DOHH2 (cell line): Measurements from ENCODE around the gene CASP12.

Experiments
- H3F3A ChIP-seq: fragments of 200-600 bp; sonication (generic), shearing (Covaris generic); 2 replicates; pipeline ENCODE4 v1.6.0; 2016; ENCODE audit warnings: antibody characterized with exemption, mild to moderate bottlenecking; ENCODE audit not compliant: control insufficient read depth, insufficient read depth
- H3K27ac ChIP-seq: fragments of 200-600 bp; sonication (generic); 2 replicates; pipeline ENCODE4 v1.5.1; 2014; ENCODE audit warnings: low read depth, mild to moderate bottlenecking, low read length, moderate library complexity
- H3K27me3 ChIP-seq: fragments of 200-600 bp; sonication (generic); 2 replicates; pipeline ENCODE4 v1.6.1; 2014; ENCODE audit warnings: mild to moderate bottlenecking, low read length, mixed read lengths; ENCODE audit not compliant: control insufficient read depth
- H3K36me3 ChIP-seq: fragments of 200-600 bp; sonication (generic); 2 replicates; pipeline ENCODE4 v1.6.1; 2014; ENCODE audit warnings: mild to moderate bottlenecking, low read length, moderate library complexity, mixed read lengths; ENCODE audit not compliant: control insufficient read depth
- H3K4me1 ChIP-seq: fragments of 200-600 bp; sonication (generic); 2 replicates; pipeline ENCODE4 v1.6.1; 2014; ENCODE audit warnings: mild to moderate bottlenecking, low read length, mixed read lengths; ENCODE audit not compliant: control insufficient read depth
- H3K4me2 ChIP-seq: fragments of 200-600 bp; sonication (generic); 2 replicates; pipeline ENCODE4 v1.6.0; 2014; ENCODE audit warnings: mild to moderate bottlenecking, low read length, moderate library complexity
- H3K4me3 ChIP-seq: fragments of 200-600 bp; sonication (generic); 2 replicates; pipeline ENCODE4 v1.5.1; 2014; ENCODE audit warnings: mild to moderate bottlenecking, low read length, mixed read lengths
- H3K79me2 ChIP-seq: fragments of 200-600 bp; sonication (generic); 2 replicates; pipeline ENCODE4 v1.6.1; 2014; ENCODE audit warnings: mild to moderate bottlenecking, low read length, mixed read lengths; ENCODE audit not compliant: control insufficient read depth
- H3K9me2 ChIP-seq: fragments of 200-600 bp; sonication (generic); replicated peaks from 2 replicates; pipeline ENCODE4 v1.6.1; 2014; ENCODE audit warnings: mild to moderate bottlenecking, low read length, mixed read lengths; ENCODE audit not compliant: control insufficient read depth
- H3K9me3 ChIP-seq: fragments of 200-600 bp; sonication (generic); 2 replicates; pipeline ENCODE4 v1.6.1; 2014; ENCODE audit warnings: antibody characterized with exemption, low read length, mixed read lengths; ENCODE audit not compliant: control insufficient read depth, insufficient read depth
- H4K20me1 ChIP-seq: fragments of 200-600 bp; sonication (generic); 2 replicates; pipeline ENCODE4 v1.6.0; 2014; ENCODE audit warnings: low read depth, mild to moderate bottlenecking, antibody characterized with exemption, low read length, moderate library complexity; ENCODE audit not compliant: control insufficient read depth, insufficient read depth
- CTCF ChIP-seq: fragments of 200-600 bp; sonication (generic); IDR thresholded peaks from one replicate; pipeline ENCODE4 v1.5.1; 2014; ENCODE audit warnings: antibody characterized with exemption, mild to moderate bottlenecking, low read depth, low read length; ENCODE audit not compliant: poor library complexity, severe bottlenecking
- EZH2phosphoT487 ChIP-seq: fragments of 200-600 bp; sonication (generic); IDR thresholded peaks from 2 replicates; pipeline ENCODE4 v1.6.1; 2017; ENCODE audit warnings: borderline replicate concordance, mild to moderate bottlenecking, antibody characterized with exemption, low read length, moderate library complexity, mixed read lengths

CASP12 gene

GRCh38 chr11:104892723-104893511 is 5.3 kb downstream of the CASP12 start:
- no peaks in the 10 kb centered on the region for H3K4me1 ChIP-seq
- no peaks in the 10 kb centered on the region for H3K36me3 ChIP-seq
- no peaks in the 10 kb centered on the region for H4K20me1 ChIP-seq
- H3K27ac ChIP-seq, result no peak overlapping the region
- no peak for TF ChIP-seq CTCF
- TF ChIP-seq EZH2phosphoT487, result no peak
- H3K9me3 ChIP-seq, result no peaks in the 10 kb centered on the region
- no peaks in the 10 kb centered on the region for H3K9me2 ChIP-seq
- no peak overlapping the region for H3K4me3 ChIP-seq
- H3K4me2 ChIP-seq, result no peak overlapping the region
- no peaks in the 10 kb centered on the region for H3K79me2 ChIP-seq
- no peaks in the 10 kb centered on the region for H3F3A ChIP-seq
- no peaks in the 10 kb centered on the region for H3K27me3 ChIP-seq

- H4K20me1 ChIP-seq, result no peaks in the 10 kb centered on the region
- no peaks in the 10 kb centered on the region for H3K9me3 ChIP-seq
- no peaks in the 10 kb centered on the region for H3F3A ChIP-seq
- H3K27me3 ChIP-seq, result no peaks in the 10 kb centered on the region
- TF ChIP-seq CTCF (no peak), EZH2phosphoT487 (no peak)
- no peaks in the 10 kb centered on the region for H3K4me1 ChIP-seq
- no peaks in the 10 kb centered on the region for H3K36me3 ChIP-seq
- H3K4me3 ChIP-seq, result no peak overlapping the region
- no peak overlapping the region for H3K4me2 ChIP-seq
- H3K27ac ChIP-seq, result no peak overlapping the region
- H3K79me2 ChIP-seq, result no peaks in the 10 kb centered on the region
- no peaks in the 10 kb centered on the region for H3K9me2 ChIP-seq
Observed at GRCh38 chr11:104891135-104891534, 7.1 kb downstream of the CASP12 start.

GRCh38 chr11:104883342-104883741 is 14.9 kb downstream of the CASP12 start:
- no peak for TF ChIP-seq CTCF
- no peak for TF ChIP-seq EZH2phosphoT487
- no peaks in the 10 kb centered on the region for H3K27me3 ChIP-seq
- H3K4me2 ChIP-seq, result no peak overlapping the region
- H3F3A ChIP-seq, result no peaks in the 10 kb centered on the region
- H3K4me1 ChIP-seq, result no peaks in the 10 kb centered on the region
- no peaks in the 10 kb centered on the region for H3K79me2 ChIP-seq
- no peaks in the 10 kb centered on the region for H3K9me2 ChIP-seq
- H3K36me3 ChIP-seq, result no peaks in the 10 kb centered on the region
- H3K4me3 ChIP-seq, result no peak overlapping the region
- no peaks in the 10 kb centered on the region for H4K20me1 ChIP-seq
- H3K27ac ChIP-seq, result no peak overlapping the region
- H3K9me3 ChIP-seq, result no peaks in the 10 kb centered on the region
